ENCODE data around the gene TRHDE.

GRCh38 chr12:72228424-72228823 lies 43.7 kb upstream of the TRHDE start:
- TF ChIP-seq CTCF (IDR thresholded peaks at IDR 0.05): no peak
- TF ChIP-seq NFYB (CRISPR knock-in tag; conservative IDR thresholded peaks at IDR 0.05; ENCODE audit: low read depth): no peak
